ENCODE results near the gene SLIT2.

The SLIT2 gene

GRCh38 chr4:20301161-20301560, 49.5 kb downstream of the SLIT2 start:
- H2BK5ac ChIP-seq (ENCODE audit: low read length) = no peak overlapping the region
- no peaks in the 10 kb centered on the region for H3K27me3 ChIP-seq (ENCODE audit: control insufficient read depth in 3 of 3, insufficient read depth in 3 of 3, low read depth in 1 of 3, low read length in 3 of 3)
- no peak for DNase-seq (ENCODE audit: low spot score)
- no peak overlapping the region for H2BK15ac ChIP-seq (ENCODE audit: low read length)
- no peaks in the 10 kb centered on the region for H3K36me3 ChIP-seq (replicated peaks in 1 of 2; ENCODE audit: control insufficient read depth in 2 of 2, insufficient read depth in 2 of 2, low read length in 2 of 2)
- no peak overlapping the region for H3K23ac ChIP-seq (ENCODE audit: low read depth, low read length, poor library complexity)
- no peaks in the 10 kb centered on the region for H3K79me1 ChIP-seq (ENCODE audit: low read depth, low read length)
- no peak overlapping the region for H3K18ac ChIP-seq (ENCODE audit: low read length)
- no peak overlapping the region for H4K8ac ChIP-seq (ENCODE audit: low read depth, low read length)
- no peak overlapping the region for H2BK12ac ChIP-seq (ENCODE audit: low read length)
- H3K27ac ChIP-seq (replicated peaks; ENCODE audit: low read length) = no peak overlapping the region
- no peak overlapping the region for H3K4ac ChIP-seq (ENCODE audit: low read length)
- no peak overlapping the region for H2AFZ ChIP-seq (ENCODE audit: low read length)
- no peak overlapping the region for H3K14ac ChIP-seq (ENCODE audit: low read length)
- WGBS, 2 donors (ENCODE audit: extremely low coverage in 2 of 2, insufficient read length in 2 of 2, insufficient replicate concordance in 1 of 2) = no CpG with 5 or more reads among the region's 2 CpGs
- no peak overlapping the region for H3K9ac ChIP-seq (ENCODE audit: low read depth, low read length, poor library complexity)
- H4K91ac ChIP-seq (ENCODE audit: low read depth, low read length, poor library complexity) = no peak overlapping the region
- H3K4me3 ChIP-seq (ENCODE audit: low read length in 2 of 2) = no peak overlapping the region
- H2BK120ac ChIP-seq (ENCODE audit: low read depth, low read length) = no peak overlapping the region
- H2AK5ac ChIP-seq (ENCODE audit: low read depth, low read length) = no peak overlapping the region
- H3K4me2 ChIP-seq (ENCODE audit: insufficient read depth, low read length, poor library complexity, severe bottlenecking) = no peak overlapping the region
- H3K4me1 ChIP-seq (ENCODE audit: control insufficient read depth in 2 of 2, insufficient read depth in 1 of 2, low read depth in 1 of 2, low read length in 2 of 2) = no peaks in the 10 kb centered on the region
- no peaks in the 10 kb centered on the region for H3K9me3 ChIP-seq (replicated peaks in 1 of 2; ENCODE audit: control insufficient read depth in 2 of 2, insufficient read depth in 1 of 2, low read depth in 1 of 2, low read length in 2 of 2)

All from neuronal stem cell (in vitro differentiated cells).